Activated CD8-positive, alpha-beta T cell treated with anti-CD3 and anti-CD28 coated beads for 36 hours (primary cell): ENCODE measurements around the gene RIF1. TPM values are rescaled to one million over a fixed set of nuclear protein-coding genes. Genes with fewer than 3 reads are reported as not detected.

Experiments
- ATAC-seq: fragments of 200-7000 bp; cut with Tn5 transposase; one replicate; pipeline ENCODE4 v1.10.0; 2021; ENCODE audit warnings: mild to moderate bottlenecking, moderate library complexity
- CTCF ChIA-PET: fragments of 350-600 bp; sonication (Branson Sonifier 250); formaldehyde crosslinking; loops from one replicate; lab custom pipeline; 2021; ENCODE audit warnings: antibody characterized with exemption; lab: Charles Lee
- POLR2A ChIA-PET: fragments of 350-600 bp; sonication (Branson Sonifier 250); formaldehyde crosslinking; loops from one replicate; lab custom pipeline; 2021; ENCODE audit warnings: antibody characterized with exemption; lab: Charles Lee
- DNase-seq: peaks from one replicate; pipeline ENCODE4 v3.0.0-alpha.2; 2020
- H3K27ac Mint-ChIP-seq: one replicate; pipeline ENCODE4 v1.8.0; 2021; ENCODE audit warnings: mild to moderate bottlenecking, mixed read lengths
- H3K27me3 Mint-ChIP-seq: one replicate; pipeline ENCODE4 v1.8.0; 2021; ENCODE audit warnings: mixed read lengths
- H3K36me3 Mint-ChIP-seq: one replicate; pipeline ENCODE4 v1.8.0; 2021; ENCODE audit warnings: low read depth, mixed read lengths
- H3K4me1 Mint-ChIP-seq: one replicate; pipeline ENCODE4 v1.8.0; 2021; ENCODE audit warnings: low read depth, mixed read lengths
- H3K4me3 Mint-ChIP-seq: one replicate; pipeline ENCODE4 v1.8.0; 2021; ENCODE audit warnings: mild to moderate bottlenecking, moderate library complexity, mixed read lengths
- H3K9me3 Mint-ChIP-seq: one replicate; pipeline ENCODE4 v1.8.0; 2021; ENCODE audit warnings: mixed read lengths
- intact Hi-C: fragments of 100-400 bp; cut with micrococcal nuclease; formaldehyde crosslinking; loops from one replicate; pipeline ENCODE4 v1.10.0; 2022
- total RNA-seq, 2 experiments: library from RNA; stranded (reverse); gene quantifications; one replicate each; pipeline ENCODE4 v1.2.3, GENCODE V29; 2021
- TF ChIP-seq, protein P1 (sequence below): fragments of 200-600 bp; IDR thresholded peaks from one replicate; pipeline ENCODE4 v1.8.0; 2022; ENCODE audit warnings: antibody characterized with exemption, mild to moderate bottlenecking

RIF1 gene
- total RNA-seq, 2 experiments from 2014 or later: 65.3 to 73.2 TPM

DNA sequence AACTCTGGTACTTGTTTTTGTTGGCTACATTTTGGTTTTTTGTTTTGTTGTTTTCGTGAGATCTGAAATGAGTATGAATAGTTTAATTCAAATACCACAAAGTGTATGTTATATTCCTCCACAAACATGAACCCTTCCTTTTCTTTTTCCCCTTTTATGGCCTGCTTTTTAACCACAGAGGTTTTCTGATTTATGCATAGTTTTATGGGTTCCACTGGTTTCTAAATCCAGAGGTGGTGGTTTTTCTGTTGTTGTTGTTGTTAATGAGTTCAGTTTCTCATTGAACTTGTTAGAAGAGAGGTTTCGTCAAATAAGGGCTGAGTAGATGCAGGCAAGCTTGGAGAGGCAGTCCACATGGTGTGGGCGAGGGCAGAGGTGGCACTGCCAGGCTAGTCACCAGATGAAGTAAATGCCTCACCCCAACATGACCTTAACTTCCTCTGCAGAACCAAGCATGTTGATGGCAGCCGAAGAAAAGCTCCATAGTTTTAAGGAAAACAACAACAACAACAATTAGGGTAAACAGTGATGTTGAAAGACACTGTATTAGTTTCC, 72.5 kb downstream of the RIF1 start:
- CTCF ChIA-PET: no interaction called here
- no peak overlapping the region for H3K4me3 Mint-ChIP-seq
- DNase-seq: peak; percentile 8

DNA sequence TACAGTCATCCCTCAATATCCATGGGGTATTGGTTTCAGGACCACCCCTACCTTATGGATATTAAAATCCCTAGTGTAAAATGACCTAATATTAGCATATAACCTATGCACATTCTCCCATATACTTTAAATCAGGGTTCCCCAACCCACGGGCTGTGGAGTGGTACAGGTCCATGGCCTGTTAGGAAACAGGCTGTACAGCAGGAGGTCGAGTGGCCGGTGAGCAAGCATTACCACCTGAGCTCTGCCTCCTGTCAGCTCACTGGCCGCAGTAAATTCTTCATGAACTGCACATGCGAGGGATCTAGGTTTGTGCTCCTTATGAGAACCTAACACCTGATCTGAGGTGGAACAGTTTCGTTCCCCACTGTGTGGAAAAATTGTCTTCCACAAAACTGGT, 73.8 kb downstream of the RIF1 start:
- intact Hi-C loops: no loop called here
- Mint-ChIP-seq H3K4me1 (peaks cover 32% of the 10 kb centered on the region), H3K9me3 (peaks cover 18% of the 10 kb centered on the region), H3K4me3 (no peak overlapping the region), H3K27me3 (no peaks in the 10 kb centered on the region), H3K36me3 (peaks cover 81% of the 10 kb centered on the region), H3K27ac (no peak overlapping the region)
- POLR2A ChIA-PET: no interaction called here
- DNase-seq (no peak), ATAC-seq (no peak)
- CTCF ChIA-PET: no interaction called here
- TF ChIP-seq, protein P1, sequence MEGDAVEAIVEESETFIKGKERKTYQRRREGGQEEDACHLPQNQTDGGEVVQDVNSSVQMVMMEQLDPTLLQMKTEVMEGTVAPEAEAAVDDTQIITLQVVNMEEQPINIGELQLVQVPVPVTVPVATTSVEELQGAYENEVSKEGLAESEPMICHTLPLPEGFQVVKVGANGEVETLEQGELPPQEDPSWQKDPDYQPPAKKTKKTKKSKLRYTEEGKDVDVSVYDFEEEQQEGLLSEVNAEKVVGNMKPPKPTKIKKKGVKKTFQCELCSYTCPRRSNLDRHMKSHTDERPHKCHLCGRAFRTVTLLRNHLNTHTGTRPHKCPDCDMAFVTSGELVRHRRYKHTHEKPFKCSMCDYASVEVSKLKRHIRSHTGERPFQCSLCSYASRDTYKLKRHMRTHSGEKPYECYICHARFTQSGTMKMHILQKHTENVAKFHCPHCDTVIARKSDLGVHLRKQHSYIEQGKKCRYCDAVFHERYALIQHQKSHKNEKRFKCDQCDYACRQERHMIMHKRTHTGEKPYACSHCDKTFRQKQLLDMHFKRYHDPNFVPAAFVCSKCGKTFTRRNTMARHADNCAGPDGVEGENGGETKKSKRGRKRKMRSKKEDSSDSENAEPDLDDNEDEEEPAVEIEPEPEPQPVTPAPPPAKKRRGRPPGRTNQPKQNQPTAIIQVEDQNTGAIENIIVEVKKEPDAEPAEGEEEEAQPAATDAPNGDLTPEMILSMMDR: no peak

More for the DNA sequence above, 72.5 kb downstream of the RIF1 start:
- Mint-ChIP-seq H3K4me1 (peaks cover 32% of the 10 kb centered on the region), H3K9me3 (peaks cover 18% of the 10 kb centered on the region), H3K36me3 (peaks cover 89% of the 10 kb centered on the region), H3K27me3 (no peaks in the 10 kb centered on the region), H3K27ac (peak overlapping the region; percentile 56)
- POLR2A ChIA-PET: no interaction called here
- ATAC-seq: peak; percentile 16
- intact Hi-C loops: no loop called here
- TF ChIP-seq, protein P1: no peak

DNA sequence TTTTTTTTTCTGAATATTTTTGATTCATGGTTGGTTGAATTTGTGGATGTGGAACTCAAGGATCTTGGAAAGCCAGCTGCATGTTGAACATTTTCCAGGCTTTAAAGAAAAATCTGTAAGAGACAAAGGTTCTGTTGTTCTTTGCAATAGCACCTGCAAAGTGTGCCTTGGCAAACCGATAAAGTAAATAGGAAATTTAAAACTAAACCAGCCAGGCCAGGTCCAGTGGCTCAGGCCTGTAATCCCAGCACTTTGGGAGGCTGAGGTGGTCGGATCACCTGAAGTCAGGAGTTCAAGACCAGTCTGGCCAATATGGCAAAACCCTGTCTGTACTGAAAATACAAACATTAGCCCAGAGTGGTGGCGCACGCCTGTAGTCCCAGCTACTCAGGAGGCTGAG, 74.4 kb downstream of the RIF1 start:
- intact Hi-C loops: no loop called here
- POLR2A ChIA-PET: no interaction called here
- H3K4me3 Mint-ChIP-seq: no peak overlapping the region
- H3K9me3 Mint-ChIP-seq: peaks cover 18% of the 10 kb centered on the region
- H3K4me1 Mint-ChIP-seq: peaks cover 32% of the 10 kb centered on the region
- ATAC-seq (no peak), DNase-seq (no peak)
- CTCF ChIA-PET: no interaction called here
- H3K27ac Mint-ChIP-seq: no peak overlapping the region
- TF ChIP-seq, protein P1: no peak
- peaks cover 75% of the 10 kb centered on the region for H3K36me3 Mint-ChIP-seq
- H3K27me3 Mint-ChIP-seq: no peaks in the 10 kb centered on the region

DNA sequence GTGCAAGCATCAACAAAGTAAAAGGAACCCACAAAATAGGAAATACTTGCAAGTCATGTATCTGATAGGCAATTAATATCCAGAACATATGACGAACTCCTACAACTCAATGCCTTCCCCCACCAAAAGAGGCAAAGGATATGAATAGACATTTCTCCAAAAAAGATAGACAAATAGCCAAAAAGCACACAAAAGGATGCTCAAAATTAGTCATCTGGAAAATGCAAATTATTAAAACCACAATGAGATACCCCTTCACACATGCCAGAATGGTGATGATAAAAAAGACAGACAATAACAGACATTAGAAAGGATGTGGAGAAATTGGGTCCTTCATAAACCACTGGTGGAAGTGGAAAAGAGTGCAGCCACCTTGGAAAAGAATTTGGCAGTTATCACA, 76.4 kb downstream of the RIF1 start:
- ChIA-PET CTCF (no interaction called here), POLR2A (no interaction called here)
- intact Hi-C loops: no loop called here
- DNase-seq: no peak
- Mint-ChIP-seq H3K27ac (no peak overlapping the region), H3K4me3 (no peak overlapping the region), H3K27me3 (no peaks in the 10 kb centered on the region), H3K9me3 (peaks cover 17% of the 10 kb centered on the region), H3K36me3 (peaks cover 67% of the 10 kb centered on the region), H3K4me1 (peaks cover 28% of the 10 kb centered on the region)
- peak; percentile 44 for ATAC-seq
- TF ChIP-seq, protein P1: no peak

DNA sequence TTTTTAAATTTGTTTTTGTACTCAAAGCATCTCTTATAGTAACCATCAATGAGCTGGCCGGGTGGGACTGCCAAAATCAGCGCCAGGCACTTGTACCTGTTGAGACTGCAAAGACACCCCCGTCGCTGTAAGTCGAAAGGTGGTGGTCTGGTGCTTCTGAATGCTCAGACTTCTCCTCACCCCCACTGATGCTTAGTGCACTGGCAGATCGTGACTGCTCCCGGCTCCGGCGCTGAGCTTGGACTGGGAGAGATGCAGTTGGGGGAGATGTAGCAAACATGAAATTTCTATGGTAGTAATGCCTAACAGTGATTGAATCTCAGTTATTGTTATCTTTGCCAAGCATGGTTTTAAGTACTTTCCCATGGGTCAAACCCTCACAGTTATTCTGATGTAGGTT, 80.6 kb downstream of the RIF1 start:
- intact Hi-C loops: no loop called here
- no peaks in the 10 kb centered on the region for H3K27me3 Mint-ChIP-seq
- DNase-seq (no peak), ATAC-seq (no peak)
- no peak overlapping the region for H3K27ac Mint-ChIP-seq
- H3K9me3 Mint-ChIP-seq: peaks cover 10% of the 10 kb centered on the region
- ChIA-PET POLR2A (no interaction called here), CTCF (no interaction called here)
- TF ChIP-seq, protein P1: no peak
- no peak overlapping the region for H3K4me3 Mint-ChIP-seq
- peaks cover 43% of the 10 kb centered on the region for H3K36me3 Mint-ChIP-seq
- H3K4me1 Mint-ChIP-seq: peaks cover 11% of the 10 kb centered on the region
